HepG2 (cell line): Measurements from ENCODE around the gene SLC25A22. TPM values are rescaled to one million over a fixed set of nuclear protein-coding genes. Genes with fewer than 3 reads are reported as not detected.

Experiments
- ATAC-seq: fragments of 200-7000 bp; cut with Tn5 transposase; 3 replicates; pipeline ENCODE4 v1.9.1; 2020; ENCODE audit warnings: mild to moderate bottlenecking, moderate library complexity
- BruUV-seq: library from RNA; stranded (reverse); fragments of 400-500 nt; replicated peaks from 2 replicates; lab custom pipeline; 2021; lab: Mats Ljungman, UMichigan
- CTCF ChIA-PET: fragments of 300-600 bp; formaldehyde crosslinking; extraction: SDS; loops from one replicate; lab custom pipeline; 2021; ENCODE audit warnings: low total read pairs, inconsistent platforms, low intra/inter-chr PET ratio; lab: Yijun Ruan, JAX
- POLR2A ChIA-PET: fragments of 350-600 bp; sonication (Branson Sonifier 250); formaldehyde crosslinking; loops from one replicate; lab custom pipeline; 2020; ENCODE audit warnings: antibody characterized with exemption, inconsistent platforms; lab: Yijun Ruan, JAX
- DNase-seq: peaks from one replicate; pipeline ENCODE4 v3.0.0-alpha.2; 2015; ENCODE audit warnings: low spot score
- FAIRE-seq: peaks from 3 replicates; lab custom pipeline; 2011; peaks lifted over from hg19 to GRCh38; lab: Jason Lieb, UNC
- H2AFZ ChIP-seq: one replicate; pipeline ENCODE4 v1.6.1; 2011; ENCODE audit warnings: low read length, inconsistent platforms
- H3K27ac ChIP-seq: fragments of 300-600 bp; 3 replicates; pipeline ENCODE4 v1.8.0; 2011; ENCODE audit warnings: mixed run types, mild to moderate bottlenecking, mixed read lengths, low read length, inconsistent platforms; ENCODE audit not compliant: insufficient read depth; ENCODE audit errors: extremely low read length
- H3K27me3 ChIP-seq, 2 experiments: fragments of 200-600 bp in 1 of 2; 2 replicates in 1 of 2; 3 replicates in 1 of 2; pipeline versions ENCODE4 v1.6.0 to v1.8.0; 2011; ENCODE audit warnings: low read length in 2 of 2, mild to moderate bottlenecking in 2 of 2, moderate library complexity in 2 of 2, inconsistent platforms in 1 of 2; ENCODE audit not compliant: insufficient read depth in 2 of 2, control insufficient read depth in 1 of 2
- H3K36me3 ChIP-seq, 2 experiments: fragments of 200-600 bp in 1 of 2; replicated peaks in 1 of 2; 2 replicates in 1 of 2; 3 replicates in 1 of 2; pipeline versions ENCODE4 v1.5.1 to v1.8.0; 2011; ENCODE audit warnings: low read length in 2 of 2, inconsistent platforms in 1 of 2; ENCODE audit not compliant: insufficient read depth in 2 of 2, control insufficient read depth in 1 of 2
- H3K4me1 ChIP-seq: 2 replicates; pipeline ENCODE4 v1.5.1; 2012; ENCODE audit warnings: low read length, inconsistent platforms; ENCODE audit not compliant: insufficient read depth
- H3K4me2 ChIP-seq: 2 replicates; pipeline ENCODE4 v1.6.0; 2011; ENCODE audit warnings: low read depth, low read length, inconsistent platforms
- H3K4me3 ChIP-seq, 3 experiments: fragments of 200-600 bp in 1 of 3; sonication (generic), shearing (Covaris generic) in 1 of 3; replicated peaks in 1 of 3; 2 replicates each; pipeline ENCODE4 v1.5.1; 2011 to 2016; ENCODE audit warnings: low read length in 3 of 3, inconsistent platforms in 2 of 3, low read depth in 2 of 3, mild to moderate bottlenecking in 2 of 3, control low read depth in 1 of 3, mixed read lengths in 1 of 3; ENCODE audit not compliant: insufficient read depth in 1 of 3
- H3K79me2 ChIP-seq: one replicate; pipeline ENCODE4 v1.6.1; 2011; ENCODE audit warnings: low read length, inconsistent platforms; ENCODE audit not compliant: insufficient read depth
- H3K9ac ChIP-seq: 2 replicates; pipeline ENCODE4 v1.6.0; 2011; ENCODE audit warnings: mild to moderate bottlenecking, low read depth, low read length, inconsistent platforms; ENCODE audit not compliant: insufficient read depth
- H3K9me3 ChIP-seq: 2 replicates; pipeline ENCODE4 v1.5.1; 2012; ENCODE audit warnings: mild to moderate bottlenecking, low read length
- H4K20me1 ChIP-seq: 2 replicates; pipeline ENCODE4 v1.6.0; 2011; ENCODE audit warnings: inconsistent platforms, mild to moderate bottlenecking, low read length, moderate library complexity; ENCODE audit not compliant: insufficient read depth
- ARID2 ChIP-seq: sonication (generic); formaldehyde crosslinking; IDR thresholded peaks from 2 replicates; pipeline ENCODE4 v1.8.1; 2022; ENCODE audit warnings: mild to moderate bottlenecking, missing genetic modification reagents, borderline replicate concordance
- ARID5B ChIP-seq: IDR thresholded peaks from 2 replicates; pipeline ENCODE4 v1.4.0; 2020; ENCODE audit warnings: mild to moderate bottlenecking, missing genetic modification reagents
- BHLHE40 ChIP-seq: IDR thresholded peaks from 2 replicates; pipeline ENCODE4 v1.6.1; 2011; ENCODE audit warnings: low read length, improper control_type of control experiment
- MLLT10 ChIP-seq: sonication (generic); formaldehyde crosslinking; IDR thresholded peaks from 2 replicates; pipeline ENCODE4 v1.4.0; 2020; ENCODE audit warnings: missing genetic modification reagents
- PATZ1 ChIP-seq: sonication (generic); formaldehyde crosslinking; IDR thresholded peaks from 2 replicates; pipeline ENCODE4 v1.4.0; 2020; ENCODE audit warnings: missing genetic modification reagents
- PHF8 ChIP-seq: sonication (generic); formaldehyde crosslinking; IDR thresholded peaks from 2 replicates; pipeline ENCODE4 v1.5.0; 2020; ENCODE audit warnings: missing genetic modification reagents
- PRMT3 ChIP-seq: sonication (generic); formaldehyde crosslinking; IDR thresholded peaks from 2 replicates; pipeline ENCODE4 v1.8.1; 2022; ENCODE audit warnings: low read depth, mild to moderate bottlenecking, moderate library complexity, missing genetic modification reagents, borderline replicate concordance
- ZBTB33 ChIP-seq: sonication (generic); formaldehyde crosslinking; IDR thresholded peaks from 2 replicates; pipeline ENCODE4 v1.4.0; 2020; ENCODE audit warnings: missing genetic modification reagents
- ZNF180 ChIP-seq: sonication (generic); formaldehyde crosslinking; IDR thresholded peaks from 2 replicates; pipeline ENCODE4 v1.4.0; 2020; ENCODE audit warnings: low read depth, missing genetic modification reagents, borderline replicate concordance
- ZNF276 ChIP-seq: sonication (generic); formaldehyde crosslinking; IDR thresholded peaks from 2 replicates; pipeline ENCODE4 v1.4.0; 2020; ENCODE audit warnings: mild to moderate bottlenecking, low read depth, missing genetic modification reagents
- WGBS: methylation state at CpG from one replicate; pipeline ENCODE4 v1.1.6; 2017; ENCODE audit warnings: low lambda C conversion rate; 5-methylcytosine and 5-hydroxymethylcytosine counted together
- in situ Hi-C: cut with HindIII; loops from 2 replicates; pipeline ENCODE4 v1.10.0; 2017; ENCODE audit warnings: low pct_unique_long_range_greater_than_20kb; ENCODE audit not compliant: extremely low pct_ligation_motif_present
- intact Hi-C: fragments of 100-400 bp; cut with micrococcal nuclease; formaldehyde crosslinking; loops from one replicate; pipeline ENCODE4 v1.10.0; 2022; ENCODE audit not compliant: unreplicated experiment
- polyA plus RNA-seq, 8 experiments: library from polyadenylated mRNA; depleted of rRNA in 3 of 8; stranded (reverse) in 7 of 8; unstranded in 1 of 8; fragments of >200 nt; fragmentation: Illumina TruSeq in 4 of 8; extraction: Trizol in 4 of 8; gene quantifications; 2 replicates each; pipeline versions ENCODE4 v1.2.1 to v1.2.3, GENCODE V29; 2011 to 2016; ENCODE audit warnings: low read depth in 4 of 8, missing spikeins in 1 of 8, mixed read lengths in 1 of 8; ENCODE audit not compliant: insufficient read depth in 1 of 8
- total RNA-seq, 5 experiments: library from RNA; depleted of rRNA; stranded (reverse); fragments of >200 nt; fragmentation: Illumina TruSeq; extraction: Trizol; gene quantifications; 2 replicates each; pipeline ENCODE4 v1.2.3, GENCODE V29; 2016; ENCODE audit warnings: low read depth in 1 of 5

Gene SLC25A22
- total and polyA plus RNA-seq, 2 of the 13 experiments (the other 11 are each of a cell fraction or from before 2014, with no cell fraction given) = 12.4 to 19.2 TPM

- TF ChIP-seq BHLHE40 (peak; percentile 50; the same call in 1 of the 2 replicates), ZBTB33 (0 out of 2 replicates have a peak, but pooled peaks have one; percentile 11), PHF8 (CRISPR knock-in tag) (no peak), ARID2 (no peak)
Observed at GRCh38 chr11:794766-795633, 3.1 kb downstream of the SLC25A22 start (continued).

GRCh38 chr11:794013-794765 lies 3.9 kb downstream of the SLC25A22 start:
- DNase-seq (no peak), ATAC-seq (no peak), FAIRE-seq (no peak)
- Histone ChIP-seq H3K9me3 (no peaks in the 10 kb centered on the region), H3K79me2 (peaks cover 4% of the 10 kb centered on the region), H3K36me3 (no peaks in the 10 kb centered on the region; a peak in 1 of 5 replicates), H3K4me1 (peaks cover 5% of the 10 kb centered on the region), H4K20me1 (no peaks in the 10 kb centered on the region), H3K27me3 (peaks cover 0 to 2% of the 10 kb centered on the region in 2 experiments; a peak in 2 of 5 replicates), H3K27ac (no peak overlapping the region), H3K4me3 (no peak overlapping the region), H3K4me2 (no peak overlapping the region), H2AFZ (no peak overlapping the region), H3K9ac (no peak overlapping the region)
- ChIA-PET POLR2A (interaction anchor here (5.3 kb wide), 1 partner anchor 16 kb away, joined by 44 read pairs; the partner anchor contains the start of gene GATD1), CTCF (no interaction called here)
- in situ Hi-C loops = no loop called here
- no TSS peak for BruUV-seq
- intact Hi-C loops = no loop called here
- WGBS = 99% methylated on average over 11 of the region's 31 CpGs
- no peak for TF ChIP-seq ZNF276 (CRISPR knock-in tag)
- no peak for TF ChIP-seq ZNF180
- no peak for TF ChIP-seq PRMT3 (CRISPR knock-in tag)
- no peak for TF ChIP-seq PATZ1 (CRISPR knock-in tag)
- no peak for TF ChIP-seq MLLT10 (CRISPR knock-in tag)
- no peak for TF ChIP-seq ARID5B (CRISPR knock-in tag)
